GM21528 (cell line): Measurements from ENCODE around the gene DDIAS.
"Not testable (repeated sequence)": the region's sequence is repeated elsewhere in the genome, so short reads cannot be mapped to it uniquely, and the experiment has no call there.

Source experiments
- ATAC-seq: cut with Tn5 transposase; IDR thresholded peaks from one replicate; pipeline ENCODE4 v1.9.1; 2021; ENCODE audit warnings: mild to moderate bottlenecking, moderate library complexity; ENCODE audit not compliant: unreplicated experiment, low FRiP score

Gene DDIAS

GRCh38 chr11:82959987-82960778 lies 58.6 kb downstream of the DDIAS start:
- ATAC-seq, result peak; percentile 92

- ATAC-seq, result peak; percentile 10
Observed at GRCh38 chr11:82960779-82961143, 59.2 kb downstream of the DDIAS start.

- ATAC-seq, result not testable (repeated sequence)
Observed at GRCh38 chr11:82962021-82962420, 60.5 kb downstream of the DDIAS start.

- ATAC-seq, result no peak
Observed at GRCh38 chr11:82967381-82967780, 65.8 kb downstream of the DDIAS start.

GRCh38 chr11:82969811-82970210 lies 68.3 kb downstream of the DDIAS start:
- ATAC-seq, result peak; percentile 97

GRCh38 chr11:82970507-82971083 lies 69.1 kb downstream of the DDIAS start:
- ATAC-seq, result not testable (repeated sequence)

GRCh38 chr11:82971519-82971946 lies 70.0 kb downstream of the DDIAS start:
- ATAC-seq, result peak; percentile 29

- ATAC-seq, result no peak
Observed at GRCh38 chr11:82972103-82972502, 70.6 kb downstream of the DDIAS start.

GRCh38 chr11:82974135-82974534 lies 72.6 kb downstream of the DDIAS start:
- ATAC-seq, result no peak

- ATAC-seq, result no peak
Observed at GRCh38 chr11:82974851-82975250, 73.3 kb downstream of the DDIAS start.

- ATAC-seq, result no peak
Observed at GRCh38 chr11:82975882-82976281, 74.3 kb downstream of the DDIAS start.

GRCh38 chr11:82976786-82977185 lies 75.2 kb downstream of the DDIAS start:
- ATAC-seq, result no peak

GRCh38 chr11:82978422-82979099 lies 77.0 kb downstream of the DDIAS start:
- no peak for ATAC-seq

GRCh38 chr11:82979824-82980223 lies 78.3 kb downstream of the DDIAS start:
- ATAC-seq, result no peak

GRCh38 chr11:82980292-82980691 lies 78.8 kb downstream of the DDIAS start:
- ATAC-seq, result no peak

- ATAC-seq, result no peak
Observed at GRCh38 chr11:82980947-82981346, 79.4 kb downstream of the DDIAS start.

- ATAC-seq, result no peak
Observed at GRCh38 chr11:82981852-82982251, 80.3 kb downstream of the DDIAS start.
